DOHH2 (cell line): Measurements from ENCODE around the gene ZBTB7A.

Experiments
- CTCF ChIP-seq: fragments of 200-600 bp; sonication (generic); IDR thresholded peaks from one replicate; pipeline ENCODE4 v1.5.1; 2014; ENCODE audit warnings: antibody characterized with exemption, mild to moderate bottlenecking, low read depth, low read length; ENCODE audit not compliant: poor library complexity, severe bottlenecking
- EZH2phosphoT487 ChIP-seq: fragments of 200-600 bp; sonication (generic); IDR thresholded peaks from 2 replicates; pipeline ENCODE4 v1.6.1; 2017; ENCODE audit warnings: borderline replicate concordance, mild to moderate bottlenecking, antibody characterized with exemption, low read length, moderate library complexity, mixed read lengths

- TF ChIP-seq CTCF (no peak), EZH2phosphoT487 (no peak)
Measured at GRCh38 chr19:4035018-4035566, 31.6 kb downstream of the ZBTB7A start.
